MM.1S (cell line): ENCODE measurements around the gene XPOT.

Experiments used
- DNase-seq: peaks from one replicate; pipeline ENCODE4 v3.0.0-alpha.2; 2015
- H2AFZ ChIP-seq: fragments of 300-600 bp; sonication (generic); 2 replicates; pipeline ENCODE4 v1.6.0; 2016; ENCODE audit warnings: antibody characterized with exemption, low read length
- H3F3A ChIP-seq: fragments of 300-600 bp; sonication (generic); 2 replicates; pipeline ENCODE4 v1.6.1; 2016; ENCODE audit warnings: mild to moderate bottlenecking, antibody characterized with exemption, low read length, moderate library complexity, mixed read lengths; ENCODE audit not compliant: insufficient read depth
- H3K27ac ChIP-seq: fragments of 300-600 bp; sonication (generic); 2 replicates; pipeline ENCODE4 v1.5.1; 2016; ENCODE audit warnings: mild to moderate bottlenecking, low read length
- H3K27me3 ChIP-seq: fragments of 300-600 bp; sonication (generic); replicated peaks from 2 replicates; pipeline ENCODE4 v1.6.0; 2016; ENCODE audit warnings: low read length; ENCODE audit not compliant: insufficient read depth
- H3K36me3 ChIP-seq: fragments of 300-600 bp; sonication (generic); replicated peaks from 2 replicates; pipeline ENCODE4 v1.6.1; 2016; ENCODE audit warnings: mild to moderate bottlenecking, low read length, mixed read lengths; ENCODE audit not compliant: insufficient read depth
- H3K4me1 ChIP-seq: fragments of 300-600 bp; sonication (generic); 2 replicates; pipeline ENCODE4 v1.6.1; 2016; ENCODE audit warnings: low read length, mixed read lengths
- H3K4me2 ChIP-seq: fragments of 300-600 bp; sonication (generic); 2 replicates; pipeline ENCODE4 v1.6.0; 2016; ENCODE audit warnings: low read depth, low read length
- H3K4me3 ChIP-seq: fragments of 300-600 bp; sonication (generic); 2 replicates; pipeline ENCODE4 v1.5.1; 2016; ENCODE audit warnings: low read length, mixed read lengths
- H3K79me2 ChIP-seq: fragments of 300-600 bp; sonication (generic); 2 replicates; pipeline ENCODE4 v1.6.1; 2016; ENCODE audit warnings: mixed run types, low read length, mixed read lengths
- H3K9ac ChIP-seq: fragments of 300-600 bp; sonication (generic); 2 replicates; pipeline ENCODE4 v1.6.1; 2016; ENCODE audit warnings: low read length, mixed read lengths
- H3K9me2 ChIP-seq: fragments of 300-600 bp; sonication (generic); replicated peaks from 2 replicates; pipeline ENCODE4 v1.6.1; 2016; ENCODE audit warnings: mild to moderate bottlenecking, low read length, mixed read lengths; ENCODE audit not compliant: insufficient read depth
- H3K9me3 ChIP-seq: fragments of 300-600 bp; sonication (generic); replicated peaks from 2 replicates; pipeline ENCODE4 v1.6.1; 2016; ENCODE audit warnings: mild to moderate bottlenecking, low read length, mixed read lengths; ENCODE audit not compliant: insufficient read depth
- H4K20me1 ChIP-seq: fragments of 300-600 bp; sonication (generic); 2 replicates; pipeline ENCODE4 v1.6.1; 2016; ENCODE audit warnings: mild to moderate bottlenecking, low read length, moderate library complexity, mixed read lengths; ENCODE audit not compliant: insufficient read depth
- EZH2 ChIP-seq: fragments of 300-600 bp; sonication (generic); optimal IDR thresholded peaks from 2 replicates; pipeline ENCODE3; 2017; ENCODE audit warnings: low read depth, mild to moderate bottlenecking, antibody characterized with exemption, low read length, mixed read lengths
- EZH2phosphoT487 ChIP-seq: fragments of 300-600 bp; sonication (generic); IDR thresholded peaks from 2 replicates; pipeline ENCODE4 v1.6.1; 2018; ENCODE audit warnings: antibody characterized with exemption, low read length
- TF ChIP-seq, protein P1 (sequence below): fragments of 300-600 bp; sonication (generic); IDR thresholded peaks from 2 replicates; pipeline ENCODE4 v1.5.1; 2016; ENCODE audit warnings: antibody characterized with exemption, low read length, mixed read lengths

XPOT gene

DNA sequence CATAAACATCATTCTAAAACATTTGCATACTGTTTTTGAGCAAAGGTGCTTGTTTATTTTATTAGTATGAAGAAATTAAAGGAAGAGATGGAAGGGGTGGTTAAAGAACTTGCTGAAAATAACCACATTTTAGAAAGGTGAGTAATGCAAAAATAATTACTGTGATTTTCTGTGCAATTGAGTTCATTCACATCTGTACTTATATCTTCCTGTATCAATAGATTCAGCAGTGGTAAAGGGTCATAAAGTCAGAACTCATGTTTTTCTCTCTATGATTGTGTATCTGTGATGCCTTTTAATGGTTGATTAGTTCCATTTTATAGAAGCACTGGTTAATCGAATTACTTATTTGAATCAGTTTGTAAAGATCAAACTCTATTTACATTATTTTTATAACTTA, 93.7 kb downstream of the XPOT start:
- H3K36me3 ChIP-seq = peaks cover 16% of the 10 kb centered on the region
- no peaks in the 10 kb centered on the region for H3K27me3 ChIP-seq
- H3K27ac ChIP-seq = no peak overlapping the region
- no peak overlapping the region for H3K4me2 ChIP-seq
- no peak overlapping the region for H2AFZ ChIP-seq
- TF ChIP-seq, protein P1, sequence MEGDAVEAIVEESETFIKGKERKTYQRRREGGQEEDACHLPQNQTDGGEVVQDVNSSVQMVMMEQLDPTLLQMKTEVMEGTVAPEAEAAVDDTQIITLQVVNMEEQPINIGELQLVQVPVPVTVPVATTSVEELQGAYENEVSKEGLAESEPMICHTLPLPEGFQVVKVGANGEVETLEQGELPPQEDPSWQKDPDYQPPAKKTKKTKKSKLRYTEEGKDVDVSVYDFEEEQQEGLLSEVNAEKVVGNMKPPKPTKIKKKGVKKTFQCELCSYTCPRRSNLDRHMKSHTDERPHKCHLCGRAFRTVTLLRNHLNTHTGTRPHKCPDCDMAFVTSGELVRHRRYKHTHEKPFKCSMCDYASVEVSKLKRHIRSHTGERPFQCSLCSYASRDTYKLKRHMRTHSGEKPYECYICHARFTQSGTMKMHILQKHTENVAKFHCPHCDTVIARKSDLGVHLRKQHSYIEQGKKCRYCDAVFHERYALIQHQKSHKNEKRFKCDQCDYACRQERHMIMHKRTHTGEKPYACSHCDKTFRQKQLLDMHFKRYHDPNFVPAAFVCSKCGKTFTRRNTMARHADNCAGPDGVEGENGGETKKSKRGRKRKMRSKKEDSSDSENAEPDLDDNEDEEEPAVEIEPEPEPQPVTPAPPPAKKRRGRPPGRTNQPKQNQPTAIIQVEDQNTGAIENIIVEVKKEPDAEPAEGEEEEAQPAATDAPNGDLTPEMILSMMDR = no peak
- TF ChIP-seq EZH2 (no peak), EZH2phosphoT487 (no peak)
- no peaks in the 10 kb centered on the region for H3K9me3 ChIP-seq
- H3K4me1 ChIP-seq = no peaks in the 10 kb centered on the region
- no peaks in the 10 kb centered on the region for H4K20me1 ChIP-seq
- H3K9me2 ChIP-seq = no peaks in the 10 kb centered on the region
- no peaks in the 10 kb centered on the region for H3F3A ChIP-seq
- no peak for DNase-seq
- no peak overlapping the region for H3K4me3 ChIP-seq
- no peak overlapping the region for H3K9ac ChIP-seq
- H3K79me2 ChIP-seq = no peaks in the 10 kb centered on the region

DNA sequence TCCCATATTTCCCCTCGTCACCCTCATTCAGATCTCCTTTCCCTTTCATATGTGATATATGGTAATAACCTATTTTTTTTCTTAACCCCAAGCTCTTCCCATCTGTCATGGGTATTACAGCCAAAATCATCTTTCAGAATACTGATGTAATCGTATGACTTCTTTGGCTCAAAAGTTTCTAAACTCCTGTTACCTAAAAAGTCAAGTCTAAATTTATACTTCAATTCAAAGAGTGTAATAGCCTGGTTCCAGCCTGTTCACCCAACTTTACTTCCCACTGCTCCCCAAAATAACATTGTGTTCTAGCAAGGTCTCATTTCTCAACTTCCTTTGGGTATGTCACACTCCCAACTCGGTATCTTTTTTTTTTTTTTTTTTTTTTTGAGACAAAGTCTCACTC, 96.2 kb downstream of the XPOT start:
- no peaks in the 10 kb centered on the region for H3K79me2 ChIP-seq
- no peak overlapping the region for H2AFZ ChIP-seq
- no peaks in the 10 kb centered on the region for H3K9me3 ChIP-seq
- H3K4me2 ChIP-seq = no peak overlapping the region
- H3K4me1 ChIP-seq = no peaks in the 10 kb centered on the region
- no peak overlapping the region for H3K4me3 ChIP-seq
- no peak for DNase-seq
- H3K27ac ChIP-seq = no peak overlapping the region
- H3K9ac ChIP-seq = no peak overlapping the region
- TF ChIP-seq EZH2phosphoT487 = no peak
- TF ChIP-seq EZH2 = no peak
- TF ChIP-seq, protein P1 = no peak
- H3K27me3 ChIP-seq = no peaks in the 10 kb centered on the region
- no peaks in the 10 kb centered on the region for H3F3A ChIP-seq
- H3K9me2 ChIP-seq = no peaks in the 10 kb centered on the region
- H4K20me1 ChIP-seq = no peaks in the 10 kb centered on the region
- H3K36me3 ChIP-seq = peaks cover 14% of the 10 kb centered on the region
